IMR-90 (cell line): ENCODE measurements around the gene MS4A15.

Experiments
- CTCF ChIP-seq: conservative IDR thresholded peaks from 2 replicates; pipeline ENCODE4 v1.5.1; 2012; ENCODE audit warnings: mild to moderate bottlenecking, low read depth, low read length, improper control_type of control experiment
- FOS ChIP-seq: fragments of 150-350 bp; IDR thresholded peaks from 2 replicates; pipeline ENCODE4 v1.6.1; 2016; ENCODE audit warnings: low read depth, low read length
- NFE2L2 ChIP-seq: fragments of 150-350 bp; IDR thresholded peaks from 2 replicates; pipeline ENCODE4 v1.6.1; 2016; ENCODE audit warnings: low read depth, mild to moderate bottlenecking, low read length
- RAD21 ChIP-seq: IDR thresholded peaks from 2 replicates; pipeline ENCODE4 v1.6.1; 2012; ENCODE audit warnings: low read length, improper control_type of control experiment
- RFX5 ChIP-seq: IDR thresholded peaks from 2 replicates; pipeline ENCODE4 v1.8.0; 2012; ENCODE audit warnings: low read depth, mild to moderate bottlenecking, low read length, moderate library complexity
- SMC3 ChIP-seq: fragments of 150-350 bp; IDR thresholded peaks from 2 replicates; pipeline ENCODE4 v1.6.1; 2016; ENCODE audit warnings: low read depth, mild to moderate bottlenecking, antibody characterized with exemption, low read length, moderate library complexity

GRCh38 chr11:60757231-60757800, 649 bp downstream of the MS4A15 start:
- TF ChIP-seq FOS (no peak), CTCF (no peak), SMC3 (no peak), NFE2L2 (no peak), RFX5 (no peak), RAD21 (no peak)
